Measurements from ENCODE around the gene PTPRN2.
"Not testable (repeated sequence)": the region's sequence is repeated elsewhere in the genome, so short reads cannot be mapped to it uniquely, and the experiment has no call there.

PTPRN2 gene

GRCh38 chr7:158295966-158296797 lies 291.4 kb downstream of the PTPRN2 start:
- DNase-seq (ENCODE audit: low spot score) = no peak

- not testable (repeated sequence) for DNase-seq (ENCODE audit: low spot score)
These were observed 293.0 kb downstream of the PTPRN2 start for GRCh38 chr7:158294468-158295215.

GRCh38 chr7:158292948-158293347 lies 294.7 kb downstream of the PTPRN2 start:
- no peak for DNase-seq (ENCODE audit: low spot score)

GRCh38 chr7:158291998-158292397 lies 295.6 kb downstream of the PTPRN2 start:
- DNase-seq (ENCODE audit: low spot score) = no peak

- no peak for DNase-seq (ENCODE audit: low spot score)
These were observed 297.7 kb downstream of the PTPRN2 start for GRCh38 chr7:158289761-158290523.

- no peak for DNase-seq (ENCODE audit: low spot score)
These were observed 298.4 kb downstream of the PTPRN2 start for GRCh38 chr7:158289231-158289630.

- DNase-seq (ENCODE audit: low spot score) = no peak
These were observed 301.4 kb downstream of the PTPRN2 start for GRCh38 chr7:158286210-158286609.

GRCh38 chr7:158285383-158285770 lies 302.2 kb downstream of the PTPRN2 start:
- DNase-seq (ENCODE audit: low spot score) = no peak

GRCh38 chr7:158284617-158285382 lies 302.8 kb downstream of the PTPRN2 start:
- no peak for DNase-seq (ENCODE audit: low spot score)

GRCh38 chr7:158284121-158284520 lies 303.5 kb downstream of the PTPRN2 start:
- no peak for DNase-seq (ENCODE audit: low spot score)

- no peak for DNase-seq (ENCODE audit: low spot score)
These were observed 304.3 kb downstream of the PTPRN2 start for GRCh38 chr7:158283016-158283974.

GRCh38 chr7:158282461-158283001 lies 305.1 kb downstream of the PTPRN2 start:
- no peak for DNase-seq (ENCODE audit: low spot score)

- no peak for DNase-seq (ENCODE audit: low spot score)
These were observed 306.2 kb downstream of the PTPRN2 start for GRCh38 chr7:158281441-158281840.

GRCh38 chr7:158280448-158281144 lies 307.0 kb downstream of the PTPRN2 start:
- DNase-seq (ENCODE audit: low spot score) = no peak

- no peak for DNase-seq (ENCODE audit: low spot score)
These were observed 307.8 kb downstream of the PTPRN2 start for GRCh38 chr7:158279539-158280447.

GRCh38 chr7:158278745-158279320 lies 308.8 kb downstream of the PTPRN2 start:
- no peak for DNase-seq (ENCODE audit: low spot score)

GRCh38 chr7:158277219-158278141 lies 310.1 kb downstream of the PTPRN2 start:
- no peak for DNase-seq (ENCODE audit: low spot score)
